OCI-LY7 (cell line): Measurements from ENCODE around the gene EPS15. TPM values are rescaled to one million over a fixed set of nuclear protein-coding genes. Genes with fewer than 3 reads are reported as not detected.

Experiments used
- BruUV-seq: library from RNA; stranded (reverse); fragments of 400-500 nt; replicated peaks from 2 replicates; lab custom pipeline; 2021; lab: Mats Ljungman, UMichigan
- CTCF ChIA-PET: fragments of 300-600 bp; sonication (Branson Sonifier 250); formaldehyde crosslinking; loops from one replicate; lab custom pipeline; 2022; ENCODE audit warnings: antibody characterized with exemption; ENCODE audit not compliant: unreplicated experiment; lab: Charles Lee
- POLR2A ChIA-PET: fragments of 300-600 bp; sonication (Branson Sonifier 250); formaldehyde crosslinking; loops from one replicate; lab custom pipeline; 2022; ENCODE audit warnings: antibody characterized with exemption; lab: Charles Lee
- DNase-seq: peaks from one replicate; pipeline ENCODE4 v3.0.0-alpha.2; 2015; ENCODE audit warnings: low spot score
- H2AFZ ChIP-seq: fragments of 200-600 bp; sonication (generic), shearing (Covaris generic); 2 replicates; pipeline ENCODE4 v1.6.1; 2014; ENCODE audit warnings: mild to moderate bottlenecking, antibody characterized with exemption, low read length, moderate library complexity
- H3K27ac ChIP-seq: fragments of 200-600 bp; sonication (generic); 2 replicates; pipeline ENCODE4 v1.5.1; 2014; ENCODE audit warnings: mixed run types, low read depth, mild to moderate bottlenecking, moderate library complexity, low read length, inconsistent platforms; ENCODE audit not compliant: poor library complexity, severe bottlenecking
- H3K36me3 ChIP-seq: fragments of 200-600 bp; sonication (generic); 2 replicates; pipeline ENCODE4 v1.6.1; 2014; ENCODE audit warnings: mild to moderate bottlenecking, antibody characterized with exemption, low read length, moderate library complexity, mixed read lengths; ENCODE audit not compliant: insufficient read depth
- H3K4me1 ChIP-seq: fragments of 200-600 bp; sonication (generic); 2 replicates; pipeline ENCODE4 v1.5.1; 2014; ENCODE audit warnings: mild to moderate bottlenecking, low read length; ENCODE audit not compliant: insufficient read depth, poor library complexity, severe bottlenecking
- H3K4me2 ChIP-seq: fragments of 200-600 bp; sonication (generic); 2 replicates; pipeline ENCODE4 v1.6.1; 2014; ENCODE audit warnings: mild to moderate bottlenecking, low read length
- H3K4me3 ChIP-seq: fragments of 200-600 bp; sonication (generic); 2 replicates; pipeline ENCODE4 v1.5.1; 2014; ENCODE audit warnings: mild to moderate bottlenecking, low read depth, low read length; ENCODE audit not compliant: poor library complexity, severe bottlenecking
- H3K79me2 ChIP-seq: fragments of 200-600 bp; sonication (generic); 2 replicates; pipeline ENCODE4 v1.6.1; 2016; ENCODE audit warnings: low read depth, mild to moderate bottlenecking, low read length, moderate library complexity, mixed read lengths; ENCODE audit not compliant: insufficient read depth
- H3K9me2 ChIP-seq: fragments of 200-600 bp; sonication (generic); 2 replicates; pipeline ENCODE4 v1.6.1; 2016; ENCODE audit warnings: mild to moderate bottlenecking, low read length, mixed read lengths; ENCODE audit not compliant: insufficient read depth
- H3K9me3 ChIP-seq: fragments of 200-600 bp; sonication (generic); 2 replicates; pipeline ENCODE4 v1.6.1; 2014; ENCODE audit warnings: mild to moderate bottlenecking, mixed run types, low read length, mixed read lengths
- H4K20me1 ChIP-seq: fragments of 200-600 bp; sonication (generic); 2 replicates; pipeline ENCODE4 v1.6.1; 2014; ENCODE audit warnings: mild to moderate bottlenecking, antibody characterized with exemption, low read length, moderate library complexity, mixed read lengths; ENCODE audit not compliant: insufficient read depth
- EZH2phosphoT487 ChIP-seq: fragments of 200-600 bp; sonication (generic); IDR thresholded peaks from 2 replicates; pipeline ENCODE4 v1.6.1; 2018; ENCODE audit warnings: low read depth, borderline replicate concordance, mild to moderate bottlenecking, mixed run types, antibody characterized with exemption, low read length, moderate library complexity, mixed read lengths
- intact Hi-C: fragments of 100-400 bp; cut with micrococcal nuclease; formaldehyde crosslinking; loops from one replicate; pipeline ENCODE4 v1.10.0; 2022; ENCODE audit not compliant: unreplicated experiment
- total RNA-seq, 2 experiments: library from RNA; depleted of rRNA in 1 of 2; stranded (reverse); fragments of >200 nt in 1 of 2; shearing (Covaris generic) in 1 of 2; gene quantifications; 2 replicates each; pipeline ENCODE4 v1.2.3, GENCODE V29; 2014 to 2022
- TF ChIP-seq, protein P1 (sequence below): fragments of 200-600 bp; sonication (generic); conservative IDR thresholded peaks from 2 replicates; pipeline ENCODE4 v1.5.1; 2014; ENCODE audit warnings: mild to moderate bottlenecking, antibody characterized with exemption, low read length, moderate library complexity, mixed read lengths

EPS15 gene
- total RNA-seq, 2 experiments from 2014 or later: 23.8 to 73.2 TPM

DNA sequence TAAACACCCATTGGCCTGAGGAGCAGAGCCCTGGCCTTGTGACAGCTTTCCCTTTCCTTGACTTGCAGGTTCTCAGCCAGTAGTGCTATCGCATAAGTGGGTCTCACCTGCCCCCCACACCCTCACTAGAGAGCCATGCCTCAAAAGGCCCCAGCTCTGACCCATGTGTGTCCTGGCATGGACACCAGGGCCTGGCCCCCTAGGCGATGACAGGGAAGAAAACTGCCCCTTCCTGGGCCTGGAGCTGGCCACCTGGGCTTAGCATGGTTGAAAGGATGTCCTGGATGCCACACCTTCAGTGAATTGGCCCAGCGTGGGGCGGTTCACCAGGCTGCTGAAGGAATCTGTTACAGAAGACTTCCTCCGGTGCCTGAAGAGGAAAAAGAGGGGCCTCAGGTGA is 207.2 kb downstream of the EPS15 start:
- TF ChIP-seq, protein P1, sequence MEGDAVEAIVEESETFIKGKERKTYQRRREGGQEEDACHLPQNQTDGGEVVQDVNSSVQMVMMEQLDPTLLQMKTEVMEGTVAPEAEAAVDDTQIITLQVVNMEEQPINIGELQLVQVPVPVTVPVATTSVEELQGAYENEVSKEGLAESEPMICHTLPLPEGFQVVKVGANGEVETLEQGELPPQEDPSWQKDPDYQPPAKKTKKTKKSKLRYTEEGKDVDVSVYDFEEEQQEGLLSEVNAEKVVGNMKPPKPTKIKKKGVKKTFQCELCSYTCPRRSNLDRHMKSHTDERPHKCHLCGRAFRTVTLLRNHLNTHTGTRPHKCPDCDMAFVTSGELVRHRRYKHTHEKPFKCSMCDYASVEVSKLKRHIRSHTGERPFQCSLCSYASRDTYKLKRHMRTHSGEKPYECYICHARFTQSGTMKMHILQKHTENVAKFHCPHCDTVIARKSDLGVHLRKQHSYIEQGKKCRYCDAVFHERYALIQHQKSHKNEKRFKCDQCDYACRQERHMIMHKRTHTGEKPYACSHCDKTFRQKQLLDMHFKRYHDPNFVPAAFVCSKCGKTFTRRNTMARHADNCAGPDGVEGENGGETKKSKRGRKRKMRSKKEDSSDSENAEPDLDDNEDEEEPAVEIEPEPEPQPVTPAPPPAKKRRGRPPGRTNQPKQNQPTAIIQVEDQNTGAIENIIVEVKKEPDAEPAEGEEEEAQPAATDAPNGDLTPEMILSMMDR: no peak
- no peak for TF ChIP-seq EZH2phosphoT487
- H4K20me1 ChIP-seq: no peaks in the 10 kb centered on the region
- H3K4me2 ChIP-seq: no peak overlapping the region
- BruUV-seq: no TSS peak
- intact Hi-C loops: no loop called here
- H3K4me1 ChIP-seq: no peaks in the 10 kb centered on the region
- no peak overlapping the region for H2AFZ ChIP-seq
- no peaks in the 10 kb centered on the region for H3K9me3 ChIP-seq
- H3K4me3 ChIP-seq: no peak overlapping the region
- CTCF ChIA-PET: no interaction called here
- no peak for DNase-seq
- no peaks in the 10 kb centered on the region for H3K9me2 ChIP-seq
- no peak overlapping the region for H3K27ac ChIP-seq
- no peaks in the 10 kb centered on the region for H3K79me2 ChIP-seq
- H3K36me3 ChIP-seq: no peaks in the 10 kb centered on the region
- POLR2A ChIA-PET: no interaction called here

DNA sequence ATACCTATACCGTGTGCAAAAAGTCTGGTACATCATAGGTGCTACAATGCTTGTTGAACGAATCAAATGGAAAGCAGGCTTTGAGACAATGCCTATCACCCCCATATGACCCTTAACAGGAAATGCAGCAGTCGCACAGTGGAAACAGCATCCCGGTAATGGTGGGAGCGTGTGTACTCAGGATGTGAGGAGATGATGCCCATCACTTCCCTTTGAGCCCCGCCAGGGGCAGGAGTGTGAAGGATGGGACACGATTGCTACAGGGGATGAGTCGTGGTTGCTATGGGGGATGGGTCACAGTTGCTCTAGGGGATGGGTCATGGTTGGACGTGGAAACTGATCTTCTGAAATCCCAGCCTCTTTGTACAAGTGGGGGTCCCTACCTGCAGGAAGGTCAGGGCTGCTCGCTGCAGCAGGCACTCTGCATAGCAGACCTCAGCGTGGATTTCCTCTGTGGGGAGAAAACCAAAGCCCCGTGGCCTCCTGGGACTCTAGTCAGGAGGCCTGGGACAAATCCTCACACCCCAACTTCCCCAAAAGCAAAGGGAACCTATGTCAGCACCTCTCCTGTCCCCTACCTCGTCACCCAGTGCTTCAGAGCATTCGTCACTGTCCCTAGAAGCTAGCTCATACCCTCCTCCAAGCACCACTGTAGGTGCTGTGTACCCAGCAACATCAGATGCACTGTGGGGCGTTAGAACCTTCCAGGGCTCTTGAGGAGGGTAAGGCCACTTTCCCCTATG is 208.0 kb downstream of the EPS15 start:
- Histone ChIP-seq H3K9me2 (no peaks in the 10 kb centered on the region), H3K4me2 (no peak overlapping the region), H3K36me3 (no peaks in the 10 kb centered on the region), H4K20me1 (no peaks in the 10 kb centered on the region), H3K27ac (no peak overlapping the region), H2AFZ (no peak overlapping the region), H3K9me3 (no peaks in the 10 kb centered on the region), H3K4me3 (no peak overlapping the region), H3K79me2 (no peaks in the 10 kb centered on the region), H3K4me1 (no peaks in the 10 kb centered on the region)
- TF ChIP-seq, protein P1: no peak
- no peak for TF ChIP-seq EZH2phosphoT487
- ChIA-PET CTCF (no interaction called here), POLR2A (interaction anchor here (0.6 kb wide), 1 partner anchor 532 kb away, joined by 3 read pairs; no protein-coding TSS in a partner anchor)
- no peak for DNase-seq
- intact Hi-C loops: no loop called here
- BruUV-seq: no TSS peak

DNA sequence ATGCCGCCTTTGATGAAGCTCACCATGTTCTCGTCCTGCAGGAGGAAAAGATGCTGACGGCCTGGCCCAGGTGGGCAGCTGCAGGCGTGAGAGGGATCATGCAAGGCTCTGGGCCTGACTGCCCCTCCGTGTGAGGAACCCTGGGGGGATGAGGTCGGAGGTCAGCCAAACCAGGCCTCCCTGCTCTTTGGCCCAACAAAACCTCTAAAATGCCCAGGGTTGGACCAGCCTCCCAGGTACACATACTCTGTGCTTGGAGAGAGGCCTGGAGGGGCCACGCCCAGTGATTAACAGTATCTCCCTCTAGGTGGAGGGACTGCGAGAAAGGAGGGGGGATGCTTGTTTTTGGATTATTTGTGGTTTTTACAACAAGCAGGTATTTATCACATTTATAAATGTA is 209.8 kb downstream of the EPS15 start:
- Histone ChIP-seq H3K27ac (no peak overlapping the region), H3K9me2 (no peaks in the 10 kb centered on the region), H3K4me3 (no peak overlapping the region), H3K9me3 (no peaks in the 10 kb centered on the region), H3K36me3 (no peaks in the 10 kb centered on the region), H2AFZ (no peak overlapping the region), H4K20me1 (no peaks in the 10 kb centered on the region), H3K4me1 (no peaks in the 10 kb centered on the region), H3K79me2 (no peaks in the 10 kb centered on the region), H3K4me2 (no peak overlapping the region)
- no peak for DNase-seq
- intact Hi-C loops: no loop called here
- POLR2A ChIA-PET: interaction anchor here (0.5 to 1.0 kb wide), 4 partner anchors 11 to 114 kb away, joined by 3 to 8 read pairs (median 4); no protein-coding TSS in a partner anchor
- BruUV-seq: no TSS peak
- CTCF ChIA-PET: no interaction called here
- TF ChIP-seq, protein P1: no peak
